Mammary epithelial cell (primary cell): ENCODE measurements around the gene OR6S1.
"Not testable (repeated sequence)": the region's sequence is repeated elsewhere in the genome, so short reads cannot be mapped to it uniquely, and the experiment has no call there.

Experiments used
- EZH2 ChIP-seq: IDR thresholded peaks from 2 replicates; pipeline ENCODE4 v1.6.1; 2012; ENCODE audit warnings: low read length, inconsistent platforms, borderline replicate concordance
- TF ChIP-seq, protein P1 (sequence below), 2 donors: IDR thresholded peaks in 1 of 2; conservative IDR thresholded peaks in 1 of 2; 2 replicates each; pipeline ENCODE4 v1.5.1; 2011 to 2012; ENCODE audit warnings: inconsistent platforms in 2 of 2, low read length in 2 of 2, mild to moderate bottlenecking in 2 of 2, control low read depth in 1 of 2, low read depth in 1 of 2; ENCODE audit not compliant: insufficient read depth in 1 of 2; ENCODE audit errors: extremely low read depth in 1 of 2

- TF ChIP-seq, protein P1, sequence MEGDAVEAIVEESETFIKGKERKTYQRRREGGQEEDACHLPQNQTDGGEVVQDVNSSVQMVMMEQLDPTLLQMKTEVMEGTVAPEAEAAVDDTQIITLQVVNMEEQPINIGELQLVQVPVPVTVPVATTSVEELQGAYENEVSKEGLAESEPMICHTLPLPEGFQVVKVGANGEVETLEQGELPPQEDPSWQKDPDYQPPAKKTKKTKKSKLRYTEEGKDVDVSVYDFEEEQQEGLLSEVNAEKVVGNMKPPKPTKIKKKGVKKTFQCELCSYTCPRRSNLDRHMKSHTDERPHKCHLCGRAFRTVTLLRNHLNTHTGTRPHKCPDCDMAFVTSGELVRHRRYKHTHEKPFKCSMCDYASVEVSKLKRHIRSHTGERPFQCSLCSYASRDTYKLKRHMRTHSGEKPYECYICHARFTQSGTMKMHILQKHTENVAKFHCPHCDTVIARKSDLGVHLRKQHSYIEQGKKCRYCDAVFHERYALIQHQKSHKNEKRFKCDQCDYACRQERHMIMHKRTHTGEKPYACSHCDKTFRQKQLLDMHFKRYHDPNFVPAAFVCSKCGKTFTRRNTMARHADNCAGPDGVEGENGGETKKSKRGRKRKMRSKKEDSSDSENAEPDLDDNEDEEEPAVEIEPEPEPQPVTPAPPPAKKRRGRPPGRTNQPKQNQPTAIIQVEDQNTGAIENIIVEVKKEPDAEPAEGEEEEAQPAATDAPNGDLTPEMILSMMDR (conservative IDR thresholded peaks at IDR 0.05 in 1 of 2, IDR thresholded peaks at IDR 0.05 in 1 of 2; ENCODE audit: extremely low read depth in 1 of 2, insufficient read depth in 1 of 2, low read depth in 1 of 2, low read length in 2 of 2): not testable (repeated sequence)
- not testable (repeated sequence) for TF ChIP-seq EZH2
Measured at GRCh38 chr14:20595726-20596125, 45.8 kb downstream of the OR6S1 start.
